GM18508 (cell line): ENCODE results near the gene TRIL.

ENCODE experiments used
- ATAC-seq: cut with Tn5 transposase; IDR thresholded peaks from one replicate; pipeline ENCODE4 v1.9.1; 2021; ENCODE audit warnings: moderate number of reproducible peaks; ENCODE audit not compliant: insufficient read depth, unreplicated experiment

The TRIL gene

GRCh38 chr7:28953633-28954032 lies 4.5 kb downstream of the TRIL start:
- no peak for ATAC-seq

- ATAC-seq, result no peak
These were observed 16.0 kb downstream of the TRIL start for GRCh38 chr7:28942168-28942567.

- ATAC-seq, result no peak
These were observed 16.5 kb downstream of the TRIL start for GRCh38 chr7:28941633-28942032.

- ATAC-seq, result no peak
These were observed 17.3 kb downstream of the TRIL start for GRCh38 chr7:28940741-28941384.

GRCh38 chr7:28939844-28940544 lies 18.1 kb downstream of the TRIL start:
- ATAC-seq, result no peak

GRCh38 chr7:28939367-28939766 lies 18.8 kb downstream of the TRIL start:
- no peak for ATAC-seq

- ATAC-seq, result no peak
These were observed 20.5 kb downstream of the TRIL start for GRCh38 chr7:28937619-28938018.

- ATAC-seq, result no peak
These were observed 21.0 kb downstream of the TRIL start for GRCh38 chr7:28937103-28937502.

GRCh38 chr7:28933846-28934320 lies 24.2 kb downstream of the TRIL start:
- no peak for ATAC-seq

GRCh38 chr7:28931565-28931964 lies 26.6 kb downstream of the TRIL start:
- ATAC-seq, result no peak

GRCh38 chr7:28926871-28927597 lies 31.1 kb downstream of the TRIL start:
- ATAC-seq, result peak; percentile 68

GRCh38 chr7:28922624-28923331 lies 35.4 kb downstream of the TRIL start:
- no peak for ATAC-seq

GRCh38 chr7:28921822-28922221 lies 36.3 kb downstream of the TRIL start:
- ATAC-seq, result peak; percentile 74

GRCh38 chr7:28920424-28920823 lies 37.7 kb downstream of the TRIL start:
- ATAC-seq, result no peak

GRCh38 chr7:28919510-28919909 lies 38.6 kb downstream of the TRIL start:
- no peak for ATAC-seq

- no peak for ATAC-seq
These were observed 49.4 kb downstream of the TRIL start for GRCh38 chr7:28908775-28909174.

- no peak for ATAC-seq
These were observed 52.7 kb downstream of the TRIL start for GRCh38 chr7:28905464-28905863.

GRCh38 chr7:28904578-28905048 lies 53.5 kb downstream of the TRIL start:
- no peak for ATAC-seq

- ATAC-seq, result no peak
These were observed 54.2 kb downstream of the TRIL start for GRCh38 chr7:28903730-28904577.
